NB4 (cell line): ENCODE measurements around the gene PLEKHA4.

Experiments
- MYC ChIP-seq: IDR thresholded peaks from 2 replicates; pipeline ENCODE4 v1.6.1; 2011; ENCODE audit warnings: low read depth, low read length
- POLR2A ChIP-seq: IDR thresholded peaks from 2 replicates; pipeline ENCODE4 v1.6.1; 2011; ENCODE audit warnings: mild to moderate bottlenecking; ENCODE audit not compliant: insufficient read length; ENCODE audit errors: extremely low read depth
- TF ChIP-seq, protein P1 (sequence below): IDR thresholded peaks from one replicate; pipeline ENCODE4 v1.5.1; 2012; ENCODE audit warnings: low read depth, low read length

DNA sequence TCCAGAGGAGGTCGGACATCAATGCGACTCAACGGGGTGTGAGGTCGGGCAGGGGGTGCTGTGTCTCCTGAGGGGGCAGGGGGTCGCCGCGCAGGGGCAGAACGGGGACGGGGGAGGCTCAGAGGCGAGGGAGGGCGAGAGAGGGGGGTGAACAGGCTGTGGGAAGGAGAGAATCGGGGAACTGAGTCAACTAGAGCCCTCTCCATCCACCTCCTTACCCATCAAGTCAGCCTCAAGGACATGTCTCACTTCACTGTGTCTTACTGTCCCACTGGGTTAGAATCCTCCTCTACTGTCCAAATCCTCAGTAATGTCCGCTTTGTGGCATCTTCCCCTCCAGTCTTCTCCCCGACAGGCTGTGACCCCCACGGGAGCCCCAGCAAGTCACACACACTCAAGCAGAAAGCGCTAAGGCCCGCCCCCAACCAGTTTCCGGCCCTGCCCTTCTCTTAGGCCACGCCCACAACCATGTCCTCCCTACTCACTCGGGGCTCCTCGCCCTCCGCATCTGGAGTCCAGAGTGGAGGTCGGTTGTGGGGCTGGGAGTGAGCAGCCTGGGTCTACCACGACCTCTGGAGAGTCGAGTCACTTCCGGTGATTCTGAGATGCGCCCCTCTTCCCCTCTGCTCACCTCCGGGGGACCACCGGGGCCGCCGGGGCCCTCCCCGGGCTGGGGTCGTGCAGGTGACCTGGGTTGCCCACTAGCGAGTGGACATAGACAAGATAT lies 9.3 kb downstream of the PLEKHA4 start:
- TF ChIP-seq, protein P1, sequence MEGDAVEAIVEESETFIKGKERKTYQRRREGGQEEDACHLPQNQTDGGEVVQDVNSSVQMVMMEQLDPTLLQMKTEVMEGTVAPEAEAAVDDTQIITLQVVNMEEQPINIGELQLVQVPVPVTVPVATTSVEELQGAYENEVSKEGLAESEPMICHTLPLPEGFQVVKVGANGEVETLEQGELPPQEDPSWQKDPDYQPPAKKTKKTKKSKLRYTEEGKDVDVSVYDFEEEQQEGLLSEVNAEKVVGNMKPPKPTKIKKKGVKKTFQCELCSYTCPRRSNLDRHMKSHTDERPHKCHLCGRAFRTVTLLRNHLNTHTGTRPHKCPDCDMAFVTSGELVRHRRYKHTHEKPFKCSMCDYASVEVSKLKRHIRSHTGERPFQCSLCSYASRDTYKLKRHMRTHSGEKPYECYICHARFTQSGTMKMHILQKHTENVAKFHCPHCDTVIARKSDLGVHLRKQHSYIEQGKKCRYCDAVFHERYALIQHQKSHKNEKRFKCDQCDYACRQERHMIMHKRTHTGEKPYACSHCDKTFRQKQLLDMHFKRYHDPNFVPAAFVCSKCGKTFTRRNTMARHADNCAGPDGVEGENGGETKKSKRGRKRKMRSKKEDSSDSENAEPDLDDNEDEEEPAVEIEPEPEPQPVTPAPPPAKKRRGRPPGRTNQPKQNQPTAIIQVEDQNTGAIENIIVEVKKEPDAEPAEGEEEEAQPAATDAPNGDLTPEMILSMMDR = no peak
- no peak for TF ChIP-seq POLR2A
- TF ChIP-seq MYC = no peak
